ENCODE data around the gene DZIP1.

Gene DZIP1

GRCh38 chr13:95642028-95642621 lies 2.4 kb downstream of the DZIP1 start:
- no peak for DNase-seq

GRCh38 chr13:95641291-95642027 lies 3.0 kb downstream of the DZIP1 start:
- no peak for DNase-seq

GRCh38 chr13:95636853-95637252 lies 7.7 kb downstream of the DZIP1 start:
- DNase-seq = no peak

- DNase-seq = no peak
These were observed 13.9 kb downstream of the DZIP1 start for GRCh38 chr13:95630593-95630992.

DNA sequence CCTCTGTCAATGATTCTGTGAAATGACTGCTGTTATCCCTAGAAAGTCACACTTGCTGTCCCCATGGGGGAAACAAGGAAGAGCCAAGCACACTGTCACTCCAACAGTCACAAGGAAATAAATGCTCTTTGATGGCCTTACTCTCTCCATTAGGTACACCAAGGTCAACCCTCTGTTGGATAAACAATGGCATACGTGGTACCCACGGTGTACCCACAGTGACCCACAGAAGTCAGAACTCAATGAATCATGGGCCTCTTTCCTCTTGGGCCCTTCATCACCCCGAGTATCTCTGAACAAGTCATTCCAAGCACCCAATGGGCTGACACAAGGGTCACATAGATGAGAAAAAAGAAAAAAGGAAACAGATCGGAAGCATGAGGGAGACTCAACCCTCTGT lies 15.4 kb downstream of the DZIP1 start:
- no peak for DNase-seq

DNA sequence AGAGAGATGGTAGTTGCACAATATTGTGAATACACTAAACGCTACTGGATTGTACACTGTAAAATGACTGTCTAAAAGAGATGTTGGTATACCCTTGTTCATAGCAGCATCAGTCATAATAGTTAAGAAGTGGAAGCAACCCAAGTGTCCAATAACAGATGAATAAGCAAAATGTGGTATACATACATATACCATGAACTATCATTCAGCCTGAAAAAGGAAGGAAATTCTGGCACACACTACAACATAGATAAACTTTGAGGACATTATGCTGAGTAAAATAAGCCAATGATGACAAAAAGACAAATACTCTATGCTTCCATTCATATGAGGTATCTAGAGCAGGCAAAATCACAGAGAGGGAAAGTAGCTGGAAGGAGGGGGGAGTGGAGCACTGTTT lies 16.0 kb downstream of the DZIP1 start:
- no peak for DNase-seq

DNA sequence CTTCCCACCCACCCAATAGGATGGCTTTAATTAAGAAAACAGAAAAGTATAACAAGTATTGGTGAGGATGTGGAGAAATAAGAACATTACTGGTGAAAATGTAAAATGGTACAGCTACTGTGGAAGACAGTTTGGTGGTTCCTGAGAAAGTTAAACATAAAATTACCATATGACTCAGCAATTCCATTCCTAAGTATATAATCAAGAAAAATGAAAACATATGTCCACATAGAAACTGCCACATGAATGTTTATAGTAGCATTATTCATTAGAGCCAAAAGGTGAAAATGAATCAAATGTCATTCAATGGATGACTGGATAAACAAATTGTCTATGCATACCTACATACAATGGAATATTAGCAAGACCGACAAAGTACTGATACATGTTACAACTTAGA lies 16.9 kb downstream of the DZIP1 start:
- no peak for DNase-seq

GRCh38 chr13:95626768-95627167 lies 17.7 kb downstream of the DZIP1 start:
- DNase-seq = no peak

DNA sequence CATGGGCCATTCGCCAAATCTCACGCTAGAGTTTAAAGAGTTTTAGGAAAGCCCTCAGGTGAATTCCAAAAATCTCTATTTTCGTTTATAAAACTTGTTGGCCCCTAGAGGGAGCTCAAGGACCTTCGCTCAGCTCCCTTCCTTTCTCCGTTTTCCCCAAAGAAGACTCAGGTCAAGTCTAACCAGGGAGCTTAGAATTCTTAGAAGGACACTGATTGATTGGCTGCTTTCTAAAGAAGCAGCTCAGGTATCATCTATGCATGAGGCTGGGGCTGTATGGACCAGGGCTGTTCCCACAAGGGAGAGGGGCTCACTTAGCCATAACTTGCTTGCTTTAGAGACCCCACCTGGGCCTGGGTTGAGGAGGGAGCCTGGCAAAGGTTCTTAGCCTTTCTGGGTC lies 20.5 kb downstream of the DZIP1 start:
- peak; percentile 30 for DNase-seq

GRCh38 chr13:95623141-95623540 lies 21.4 kb downstream of the DZIP1 start:
- DNase-seq = no peak

DNA sequence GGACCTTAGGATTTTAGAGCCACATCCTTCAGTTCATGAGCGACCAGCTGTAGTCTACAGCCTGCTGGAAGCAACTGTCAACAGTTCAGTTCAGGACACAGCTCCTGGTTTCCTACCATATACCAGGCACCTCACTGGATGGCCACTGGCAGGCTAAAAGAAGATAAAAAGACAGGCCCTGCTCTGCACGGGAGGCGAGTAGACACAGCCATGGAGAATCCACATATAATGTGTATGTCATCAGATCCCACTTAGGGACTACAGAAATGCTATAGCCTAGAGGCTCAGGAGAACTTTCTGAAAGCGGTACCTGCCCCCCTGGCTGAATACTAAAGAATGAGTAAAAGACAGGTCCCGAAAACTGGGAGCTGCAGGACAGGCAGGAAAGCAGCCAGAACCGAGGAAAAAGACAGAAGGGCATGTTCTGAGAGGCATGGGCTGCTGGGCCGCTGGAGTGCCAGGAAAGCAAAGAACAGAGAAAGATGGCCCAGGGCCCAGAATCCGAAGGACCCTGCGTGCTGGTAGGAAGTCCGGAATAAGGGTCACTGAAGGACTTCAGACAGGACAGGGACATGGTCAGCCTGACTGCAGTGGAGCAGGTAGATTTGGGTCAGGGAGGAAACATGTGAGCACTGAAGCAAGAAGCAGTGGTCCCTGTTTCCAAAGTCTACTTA lies 23.5 kb downstream of the DZIP1 start:
- DNase-seq = peak; percentile 53

GRCh38 chr13:95620030-95620824 lies 24.3 kb downstream of the DZIP1 start:
- no peak for DNase-seq

DNA sequence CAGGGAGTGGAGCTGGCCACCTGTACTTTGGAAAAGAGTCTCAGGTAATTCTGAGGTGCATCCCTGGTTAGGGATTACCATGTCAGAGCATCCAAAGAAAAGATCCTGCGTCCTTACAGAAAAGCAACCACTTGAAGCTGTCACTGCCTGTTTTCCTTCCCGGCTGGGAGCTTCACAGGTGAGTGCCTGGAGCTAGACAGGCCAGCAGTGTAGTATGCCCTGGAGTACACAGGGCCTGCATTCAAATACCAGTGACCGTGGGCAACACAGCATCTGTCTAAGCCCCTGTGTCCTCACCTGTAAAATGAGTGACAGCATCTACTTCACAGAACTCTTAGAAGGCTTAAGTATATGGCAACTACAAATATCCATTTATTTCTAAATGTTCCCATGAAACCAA lies 29.0 kb downstream of the DZIP1 start:
- DNase-seq = no peak

DNA sequence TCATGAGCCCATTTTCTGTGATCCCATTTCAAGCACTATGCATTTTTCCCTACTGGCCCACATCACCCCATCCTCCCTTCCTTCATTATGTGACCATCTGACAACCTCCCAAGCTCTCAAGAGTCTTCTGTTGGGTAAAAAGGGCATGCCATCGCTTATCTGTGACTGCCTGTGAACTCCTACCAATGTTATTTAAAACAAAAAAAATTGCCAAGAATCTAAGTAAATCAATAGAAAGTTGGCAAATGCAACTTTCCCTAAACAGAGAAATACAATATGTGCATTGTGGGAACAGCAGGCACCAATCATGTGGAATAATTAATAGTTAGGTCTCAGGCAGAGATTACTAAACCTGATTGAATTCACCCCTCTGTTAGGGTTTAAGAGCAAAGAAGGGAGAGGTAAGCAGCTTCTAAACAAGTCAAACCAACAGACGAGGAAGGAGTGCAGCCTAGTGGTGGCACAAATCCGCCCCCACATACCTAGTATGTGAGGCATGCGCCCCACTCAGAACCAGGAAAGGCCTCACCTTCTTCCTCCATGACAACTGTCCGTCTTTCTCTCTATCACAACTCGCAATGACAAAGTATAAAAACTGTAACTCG lies 29.8 kb downstream of the DZIP1 start:
- no peak for DNase-seq

- no peak for DNase-seq
These were observed 35.7 kb downstream of the DZIP1 start for GRCh38 chr13:95608640-95609323.

DNA sequence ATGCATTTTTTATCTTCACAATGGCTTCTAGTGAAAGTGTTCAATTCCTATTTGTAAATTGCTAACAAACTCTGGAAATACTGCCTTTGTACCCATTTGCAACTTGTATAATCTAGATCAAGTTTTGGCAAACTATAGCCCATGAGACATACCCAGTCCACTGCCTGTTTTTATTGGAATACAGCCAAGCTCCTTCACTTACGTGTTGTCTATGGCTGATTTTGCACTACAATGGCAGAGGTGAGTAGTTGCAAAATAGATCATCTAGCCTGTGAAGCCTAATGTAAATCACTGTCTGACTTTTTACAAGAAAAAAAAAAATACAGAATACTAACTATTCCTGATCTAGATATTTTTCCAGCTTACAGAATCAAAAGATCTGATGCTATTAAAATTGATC lies 37.1 kb downstream of the DZIP1 start:
- DNase-seq = no peak

- no peak for DNase-seq
These were observed 38.9 kb downstream of the DZIP1 start for GRCh38 chr13:95605448-95606125.

- DNase-seq = no peak
These were observed 40.0 kb downstream of the DZIP1 start for GRCh38 chr13:95604556-95604915.

DNA sequence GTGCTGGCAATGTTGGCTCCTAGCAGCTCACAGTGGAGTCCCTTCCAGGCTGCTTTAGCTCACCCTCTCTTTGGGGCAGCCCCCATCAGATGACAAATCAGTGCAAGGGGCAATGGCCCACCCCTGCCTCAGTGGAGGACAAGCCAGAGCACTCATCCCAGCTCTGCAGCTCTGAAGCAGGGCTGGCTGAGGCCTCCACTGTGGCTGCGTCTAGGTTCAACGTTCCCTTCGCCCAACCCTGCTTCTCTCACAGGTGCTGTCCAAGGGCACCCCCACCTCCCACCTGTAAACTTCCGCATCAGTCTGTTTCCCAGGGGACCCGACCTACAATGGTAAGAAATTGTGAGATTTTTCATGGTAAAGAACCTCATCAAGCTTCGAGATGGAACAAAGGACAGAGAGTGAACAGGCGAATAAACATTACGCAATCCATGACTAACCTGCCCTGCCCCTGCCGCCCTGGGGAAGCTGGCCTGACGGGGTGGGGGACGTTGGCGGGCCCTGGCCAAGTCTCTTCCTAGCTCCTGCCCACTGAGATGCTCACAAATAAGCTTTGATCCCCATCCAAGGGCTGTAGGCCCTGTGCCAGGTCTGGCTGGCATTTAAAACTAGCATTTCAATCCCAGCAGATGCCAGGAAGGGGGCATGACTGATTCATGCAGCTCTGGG lies 40.5 kb downstream of the DZIP1 start:
- no peak for DNase-seq

DNA sequence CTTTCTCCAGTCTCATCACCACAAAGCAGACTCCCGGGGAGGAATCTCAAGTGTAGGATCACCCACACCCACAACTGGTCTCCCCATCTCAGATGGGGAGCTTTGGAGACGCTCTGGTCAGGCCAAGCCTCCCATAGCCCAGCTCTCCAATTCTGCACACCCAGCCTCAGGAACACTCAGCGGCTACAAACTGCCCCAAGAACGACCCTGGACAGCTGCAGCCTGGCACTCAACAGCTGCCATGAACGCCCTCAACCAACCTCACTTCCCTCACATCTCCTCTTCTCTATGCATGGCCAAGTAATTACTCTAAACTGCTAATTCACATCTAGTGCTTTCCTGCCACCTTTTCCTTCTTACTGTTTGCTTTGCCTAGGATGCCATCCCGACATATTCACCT lies 42.6 kb downstream of the DZIP1 start:
- no peak for DNase-seq

- DNase-seq = no peak
These were observed 43.3 kb downstream of the DZIP1 start for GRCh38 chr13:95601216-95601615.

Measured in midbrain (tissue), 1 donor.